Natural killer cell (primary cell): ENCODE measurements around the gene USP7. TPM values are rescaled to one million over a fixed set of nuclear protein-coding genes. Genes with fewer than 3 reads are reported as not detected.
"Not testable (repeated sequence)": the region's sequence is repeated elsewhere in the genome, so short reads cannot be mapped to it uniquely, and the experiment has no call there.

Source experiments
- ATAC-seq, 3 donors: fragments of 150-1000 bp in 2 of 3; fragments of 200-7000 bp in 1 of 3; cut with Tn5 transposase; 1 replicate in 1 of 3; 2 replicates in 2 of 3; pipeline ENCODE4 v1.10.0; 2021; ENCODE audit warnings: mild to moderate bottlenecking in 2 of 3, moderate library complexity in 2 of 3
- DNase-seq, 2 donors: peaks; one replicate each; pipeline versions ENCODE4 v3.0.0 to v3.0.0-alpha.2; 2013 to 2021; ENCODE audit warnings: mixed read lengths in 1 of 2
- H3K27ac ChIP-seq: one replicate; pipeline ENCODE4 v1.5.1; 2013; ENCODE audit warnings: mild to moderate bottlenecking, low read length
- H3K27me3 ChIP-seq: one replicate; pipeline ENCODE4 v1.6.1; 2013; ENCODE audit warnings: low read length; ENCODE audit not compliant: control insufficient read depth, insufficient read depth
- H3K36me3 ChIP-seq: one replicate; pipeline ENCODE4 v1.6.1; 2013; ENCODE audit warnings: low read length; ENCODE audit not compliant: control insufficient read depth, insufficient read depth
- H3K4me1 ChIP-seq: one replicate; pipeline ENCODE4 v1.6.1; 2013; ENCODE audit warnings: low read length; ENCODE audit not compliant: control insufficient read depth, insufficient read depth
- H3K4me3 ChIP-seq: one replicate; pipeline ENCODE4 v1.5.1; 2013; ENCODE audit warnings: low read length
- H3K9me3 ChIP-seq: one replicate; pipeline ENCODE4 v1.6.1; 2013; ENCODE audit warnings: low read length; ENCODE audit not compliant: control insufficient read depth, insufficient read depth
- H3K27ac Mint-ChIP-seq, 2 donors: one replicate each; pipeline ENCODE4 v1.8.0; 2022; ENCODE audit warnings: mild to moderate bottlenecking in 2 of 2, mixed read lengths in 2 of 2, moderate library complexity in 1 of 2
- H3K27me3 Mint-ChIP-seq, 2 donors: one replicate each; pipeline ENCODE4 v1.8.0; 2022; ENCODE audit warnings: low read depth in 2 of 2, mixed read lengths in 2 of 2
- H3K36me3 Mint-ChIP-seq: one replicate; pipeline ENCODE4 v1.8.0; 2022; ENCODE audit warnings: mixed read lengths
- H3K4me1 Mint-ChIP-seq, 2 donors: one replicate each; pipeline ENCODE4 v1.8.0; 2022; ENCODE audit warnings: mixed read lengths in 2 of 2
- H3K4me3 Mint-ChIP-seq: one replicate; pipeline ENCODE4 v1.8.0; 2022; ENCODE audit warnings: mild to moderate bottlenecking, moderate library complexity, mixed read lengths
- H3K9me3 Mint-ChIP-seq, 2 donors: one replicate each; pipeline ENCODE4 v1.8.0; 2022; ENCODE audit warnings: mixed read lengths in 2 of 2
- CTCF ChIP-seq: fragments of 200-600 bp; IDR thresholded peaks from one replicate; pipeline ENCODE4 v1.8.0; 2022; ENCODE audit warnings: antibody characterized with exemption
- WGBS: methylation state at CpG from one replicate; pipeline ENCODE4 v1.1.7; 2013; ENCODE audit warnings: missing lambda C conversion rate; ENCODE audit not compliant: insufficient coverage; 5-methylcytosine and 5-hydroxymethylcytosine counted together
- intact Hi-C: fragments of 100-400 bp; cut with micrococcal nuclease; formaldehyde crosslinking; loops from one replicate; pipeline ENCODE4 v1.14.2; 2022
- total RNA-seq, 4 donors: library from RNA; stranded (reverse); fragments of 120-200 nt in 1 of 4; gene quantifications; one replicate each; pipeline versions ENCODE4 v1.2.3 to v1.2.4, GENCODE V29; 2013 to 2022

USP7 gene
- total RNA-seq, 3 donors from 2014 or later (not counting 1 experiment from before 2014, with no cell fraction given) = 213 to 268 (median 236) TPM

GRCh38 chr16:8982816-8983215, 19.1 kb upstream of the USP7 start:
- WGBS = 90% methylated on average over 6 of the region's 7 CpGs
- no peaks in the 10 kb centered on the region for H3K9me3 Mint-ChIP-seq

GRCh38 chr16:8981901-8982300, 18.2 kb upstream of the USP7 start:
- H3K36me3 ChIP-seq = not testable (repeated sequence)

More at GRCh38 chr16:8982816-8983215, 19.1 kb upstream of the USP7 start:
- no peaks in the 10 kb centered on the region for H3K27me3 ChIP-seq
- no peaks in the 10 kb centered on the region for H3K36me3 ChIP-seq
- no peaks in the 10 kb centered on the region for H3K4me1 Mint-ChIP-seq
- no peak for ATAC-seq
- no peak for DNase-seq
- no peaks in the 10 kb centered on the region for H3K9me3 ChIP-seq
- intact Hi-C loops = no loop called here
- H3K4me1 ChIP-seq = no peaks in the 10 kb centered on the region
- no peak overlapping the region for H3K27ac Mint-ChIP-seq
- H3K4me3 ChIP-seq = no peak overlapping the region
- TF ChIP-seq CTCF = no peak
- no peak overlapping the region for H3K27ac ChIP-seq
- H3K36me3 Mint-ChIP-seq = no peaks in the 10 kb centered on the region
- no peaks in the 10 kb centered on the region for H3K27me3 Mint-ChIP-seq
- H3K4me3 Mint-ChIP-seq = no peak overlapping the region

GRCh38 chr16:8976189-8976588, 12.5 kb upstream of the USP7 start:
- WGBS = 84% methylated on average over 2 of the region's 3 CpGs
- H3K36me3 ChIP-seq, H3K4me3 ChIP-seq, H3K9me3 ChIP-seq, H3K9me3 Mint-ChIP-seq, H3K4me1 Mint-ChIP-seq, ATAC-seq, H3K27me3 ChIP-seq, H3K27ac ChIP-seq, H3K36me3 Mint-ChIP-seq, H3K4me3 Mint-ChIP-seq, H3K4me1 ChIP-seq, H3K27me3 Mint-ChIP-seq, DNase-seq, intact Hi-C loops, H3K27ac Mint-ChIP-seq: not testable (repeated sequence)

More at GRCh38 chr16:8981901-8982300, 18.2 kb upstream of the USP7 start:
- H3K27me3 ChIP-seq, H3K9me3 ChIP-seq, H3K36me3 Mint-ChIP-seq, DNase-seq, H3K4me1 Mint-ChIP-seq, H3K9me3 Mint-ChIP-seq, H3K27ac ChIP-seq, H3K4me3 Mint-ChIP-seq, intact Hi-C loops, H3K4me1 ChIP-seq, H3K27ac Mint-ChIP-seq, H3K4me3 ChIP-seq, ATAC-seq, H3K27me3 Mint-ChIP-seq: not testable (repeated sequence)
- 96% methylated on average over 31 of the region's 31 CpGs for WGBS

GRCh38 chr16:8975039-8975438, 11.3 kb upstream of the USP7 start:
- Histone ChIP-seq H3K9me3 (no peaks in the 10 kb centered on the region), H3K36me3 (no peaks in the 10 kb centered on the region), H3K4me3 (no peak overlapping the region), H3K4me1 (no peaks in the 10 kb centered on the region), H3K27ac (no peak overlapping the region), H3K27me3 (no peaks in the 10 kb centered on the region)
- Mint-ChIP-seq H3K4me3 (no peak overlapping the region), H3K36me3 (no peaks in the 10 kb centered on the region), H3K4me1 (no peaks in the 10 kb centered on the region), H3K27ac (no peak overlapping the region), H3K27me3 (peaks cover 0 to 2% of the 10 kb centered on the region in 2 donors), H3K9me3 (no peaks in the 10 kb centered on the region)
- no peak for ATAC-seq
- WGBS = 73% methylated on average over 10 of the region's 11 CpGs
- intact Hi-C loops = no loop called here
- no peak for TF ChIP-seq CTCF
- DNase-seq = no peak
